B cell (primary cell): ENCODE results near the gene DUSP9.

Experiments
- EZH2 ChIP-seq: IDR thresholded peaks from 2 replicates; pipeline ENCODE4 v1.6.1; 2012; ENCODE audit warnings: borderline replicate concordance, low read depth, mild to moderate bottlenecking, moderate library complexity, low read length; ENCODE audit not compliant: insufficient read depth, poor library complexity, severe bottlenecking
- TF ChIP-seq, protein P1 (sequence below): fragments of 200-600 bp; IDR thresholded peaks from one replicate; pipeline ENCODE4 v1.8.0; 2022; ENCODE audit warnings: antibody characterized with exemption, mild to moderate bottlenecking

DNA sequence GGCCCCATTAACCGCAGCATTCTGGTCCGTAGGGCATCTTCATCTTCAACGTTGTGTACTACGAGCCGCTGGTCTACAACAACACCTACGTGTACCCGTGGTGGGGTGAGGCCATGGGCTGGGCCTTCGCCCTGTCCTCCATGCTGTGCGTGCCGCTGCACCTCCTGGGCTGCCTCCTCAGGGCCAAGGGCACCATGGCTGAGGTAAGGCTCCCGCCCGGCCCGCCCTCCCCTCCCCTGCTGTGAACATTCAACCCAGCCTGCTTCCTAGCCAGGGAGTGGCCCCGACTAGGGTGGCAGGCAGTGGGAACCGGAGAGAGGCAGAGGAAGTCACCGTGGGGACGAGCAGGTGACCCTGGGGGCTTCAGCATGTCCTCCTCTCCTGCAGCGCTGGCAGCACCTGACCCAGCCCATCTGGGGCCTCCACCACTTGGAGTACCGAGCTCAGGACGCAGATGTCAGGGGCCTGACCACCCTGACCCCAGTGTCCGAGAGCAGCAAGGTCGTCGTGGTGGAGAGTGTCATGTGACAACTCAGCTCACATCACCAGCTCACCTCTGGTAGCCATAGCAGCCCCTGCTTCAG, 47.8 kb downstream of the DUSP9 start:
- TF ChIP-seq, protein P1, sequence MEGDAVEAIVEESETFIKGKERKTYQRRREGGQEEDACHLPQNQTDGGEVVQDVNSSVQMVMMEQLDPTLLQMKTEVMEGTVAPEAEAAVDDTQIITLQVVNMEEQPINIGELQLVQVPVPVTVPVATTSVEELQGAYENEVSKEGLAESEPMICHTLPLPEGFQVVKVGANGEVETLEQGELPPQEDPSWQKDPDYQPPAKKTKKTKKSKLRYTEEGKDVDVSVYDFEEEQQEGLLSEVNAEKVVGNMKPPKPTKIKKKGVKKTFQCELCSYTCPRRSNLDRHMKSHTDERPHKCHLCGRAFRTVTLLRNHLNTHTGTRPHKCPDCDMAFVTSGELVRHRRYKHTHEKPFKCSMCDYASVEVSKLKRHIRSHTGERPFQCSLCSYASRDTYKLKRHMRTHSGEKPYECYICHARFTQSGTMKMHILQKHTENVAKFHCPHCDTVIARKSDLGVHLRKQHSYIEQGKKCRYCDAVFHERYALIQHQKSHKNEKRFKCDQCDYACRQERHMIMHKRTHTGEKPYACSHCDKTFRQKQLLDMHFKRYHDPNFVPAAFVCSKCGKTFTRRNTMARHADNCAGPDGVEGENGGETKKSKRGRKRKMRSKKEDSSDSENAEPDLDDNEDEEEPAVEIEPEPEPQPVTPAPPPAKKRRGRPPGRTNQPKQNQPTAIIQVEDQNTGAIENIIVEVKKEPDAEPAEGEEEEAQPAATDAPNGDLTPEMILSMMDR: no peak
- no peak for TF ChIP-seq EZH2
